Bronchial epithelial cell (primary cell): ENCODE data around the gene MYO1E. TPM values are rescaled to one million over a fixed set of nuclear protein-coding genes. Genes with fewer than 3 reads are reported as not detected.

Experiments
- DNase-seq: peaks from one replicate; pipeline ENCODE4 v3.0.0-alpha.2; 2010; ENCODE audit warnings: low read depth
- FAIRE-seq: peaks from 2 replicates; lab custom pipeline; 2011; peaks lifted over from hg19 to GRCh38; lab: Jason Lieb, UNC
- H3K27me3 ChIP-seq: 2 replicates; pipeline ENCODE4 v1.5.1; 2011; ENCODE audit warnings: low read length; ENCODE audit not compliant: control insufficient read depth, insufficient read depth
- H3K36me3 ChIP-seq: 2 replicates; pipeline ENCODE4 v1.5.1; 2011; ENCODE audit warnings: low read length; ENCODE audit not compliant: control insufficient read depth, insufficient read depth
- H3K4me3 ChIP-seq: 2 replicates; pipeline ENCODE4 v1.5.1; 2011; ENCODE audit warnings: mild to moderate bottlenecking, low read depth, low read length, control low read depth
- total RNA-seq: library from RNA; depleted of rRNA; stranded (reverse); fragments of >200 nt; gene quantifications from 2 replicates; pipeline ENCODE4 v1.2.1, GENCODE V29; 2014
- TF ChIP-seq, protein P1 (sequence below): IDR thresholded peaks from 2 replicates; pipeline ENCODE4 v1.5.1; 2011; ENCODE audit warnings: mild to moderate bottlenecking, moderate library complexity, low read length, control low read depth, inconsistent platforms; ENCODE audit not compliant: insufficient read depth, severe bottlenecking

MYO1E gene
- total RNA-seq, 1 donor from 2014 or later = 71.9 TPM

DNA sequence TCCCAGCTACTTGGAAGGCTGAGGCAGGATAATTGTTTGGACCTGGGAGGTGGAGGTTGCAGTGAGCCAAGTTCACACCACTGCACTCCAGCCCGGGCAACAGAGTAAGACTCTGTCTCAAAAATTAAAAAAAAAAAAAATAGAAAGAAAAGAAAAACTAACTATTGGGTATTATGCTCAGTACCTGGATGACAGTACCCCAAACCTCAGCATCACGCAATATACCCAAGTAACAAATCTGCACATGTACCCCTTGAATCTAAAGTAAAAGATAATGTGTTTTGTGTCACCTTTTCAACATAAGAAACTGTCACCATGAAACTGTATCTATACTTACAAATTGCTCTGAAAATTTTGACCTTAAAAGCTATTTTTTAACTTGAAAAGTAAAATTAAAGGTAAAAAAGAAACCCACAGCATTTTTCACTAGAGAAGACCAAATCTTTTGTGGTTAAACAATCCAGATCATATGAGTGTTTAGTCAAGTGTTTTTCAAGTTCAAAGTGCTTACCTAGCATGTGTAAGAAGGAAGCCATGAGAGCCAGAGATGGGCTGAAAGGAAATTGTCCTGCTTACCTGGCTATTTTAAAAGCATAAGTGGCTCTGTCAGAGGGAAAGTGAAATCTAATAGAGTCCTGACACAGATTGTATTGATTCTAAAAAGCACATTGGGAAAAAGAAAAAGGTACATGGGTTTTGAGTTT is 50.5 kb downstream of the MYO1E start:
- Histone ChIP-seq H3K36me3 (no peaks in the 10 kb centered on the region), H3K4me3 (no peak overlapping the region), H3K27me3 (no peaks in the 10 kb centered on the region)
- FAIRE-seq (no peak), DNase-seq (no peak)
- TF ChIP-seq, protein P1, sequence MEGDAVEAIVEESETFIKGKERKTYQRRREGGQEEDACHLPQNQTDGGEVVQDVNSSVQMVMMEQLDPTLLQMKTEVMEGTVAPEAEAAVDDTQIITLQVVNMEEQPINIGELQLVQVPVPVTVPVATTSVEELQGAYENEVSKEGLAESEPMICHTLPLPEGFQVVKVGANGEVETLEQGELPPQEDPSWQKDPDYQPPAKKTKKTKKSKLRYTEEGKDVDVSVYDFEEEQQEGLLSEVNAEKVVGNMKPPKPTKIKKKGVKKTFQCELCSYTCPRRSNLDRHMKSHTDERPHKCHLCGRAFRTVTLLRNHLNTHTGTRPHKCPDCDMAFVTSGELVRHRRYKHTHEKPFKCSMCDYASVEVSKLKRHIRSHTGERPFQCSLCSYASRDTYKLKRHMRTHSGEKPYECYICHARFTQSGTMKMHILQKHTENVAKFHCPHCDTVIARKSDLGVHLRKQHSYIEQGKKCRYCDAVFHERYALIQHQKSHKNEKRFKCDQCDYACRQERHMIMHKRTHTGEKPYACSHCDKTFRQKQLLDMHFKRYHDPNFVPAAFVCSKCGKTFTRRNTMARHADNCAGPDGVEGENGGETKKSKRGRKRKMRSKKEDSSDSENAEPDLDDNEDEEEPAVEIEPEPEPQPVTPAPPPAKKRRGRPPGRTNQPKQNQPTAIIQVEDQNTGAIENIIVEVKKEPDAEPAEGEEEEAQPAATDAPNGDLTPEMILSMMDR = no peak

DNA sequence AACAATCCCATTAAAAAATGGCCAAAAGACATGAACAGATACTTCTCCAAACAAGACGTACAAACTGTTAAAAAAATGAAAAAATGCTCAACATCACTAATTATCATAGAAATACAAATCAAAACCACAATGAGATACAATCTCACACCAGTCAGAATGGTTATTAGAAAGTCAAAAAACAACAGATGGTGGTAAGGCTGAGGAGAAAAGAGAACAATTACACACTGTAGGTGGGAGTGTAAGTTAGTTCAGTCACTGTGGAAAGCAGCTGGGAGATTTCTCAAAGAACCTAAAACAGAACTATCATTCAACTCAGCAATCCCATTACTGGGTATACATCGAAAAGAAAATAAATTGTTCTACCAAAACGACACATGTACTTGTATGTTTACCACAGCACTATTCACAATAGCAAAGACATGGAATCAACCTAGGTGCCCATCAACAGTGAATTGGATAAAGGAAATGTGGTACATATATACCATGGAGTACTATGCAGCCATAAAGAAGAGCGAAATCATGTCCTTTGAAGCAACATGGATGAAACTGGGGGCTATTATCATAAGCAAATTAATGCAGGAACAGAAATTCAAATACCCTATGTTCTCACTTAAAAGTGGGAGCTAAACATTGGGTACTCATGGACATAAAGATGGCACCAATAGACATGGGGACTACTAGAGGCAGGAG is 51.5 kb downstream of the MYO1E start:
- no peaks in the 10 kb centered on the region for H3K27me3 ChIP-seq
- no peak overlapping the region for H3K4me3 ChIP-seq
- TF ChIP-seq, protein P1 = no peak
- no peaks in the 10 kb centered on the region for H3K36me3 ChIP-seq
- no peak for DNase-seq
- FAIRE-seq = no peak

DNA sequence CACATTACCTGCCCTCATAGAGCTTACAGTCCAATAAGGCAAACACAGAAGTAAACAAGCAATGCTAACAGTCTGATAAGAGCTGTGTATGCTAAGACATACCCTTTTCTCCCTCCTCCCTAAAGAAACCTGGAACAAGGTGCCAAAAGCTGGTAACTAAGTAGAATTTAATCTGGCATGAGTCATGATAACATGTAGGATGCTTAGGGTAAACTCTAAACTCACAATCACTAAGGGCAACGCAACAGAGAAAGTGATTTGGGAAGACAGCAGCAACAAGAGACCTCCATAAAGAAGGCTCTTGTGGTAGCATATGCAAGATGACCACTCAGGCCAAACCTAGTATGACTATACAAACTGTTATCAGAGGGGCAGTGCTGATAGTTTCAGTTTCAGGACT is 55.5 kb downstream of the MYO1E start:
- H3K4me3 ChIP-seq = no peak overlapping the region
- no peaks in the 10 kb centered on the region for H3K27me3 ChIP-seq
- TF ChIP-seq, protein P1 = no peak

DNA sequence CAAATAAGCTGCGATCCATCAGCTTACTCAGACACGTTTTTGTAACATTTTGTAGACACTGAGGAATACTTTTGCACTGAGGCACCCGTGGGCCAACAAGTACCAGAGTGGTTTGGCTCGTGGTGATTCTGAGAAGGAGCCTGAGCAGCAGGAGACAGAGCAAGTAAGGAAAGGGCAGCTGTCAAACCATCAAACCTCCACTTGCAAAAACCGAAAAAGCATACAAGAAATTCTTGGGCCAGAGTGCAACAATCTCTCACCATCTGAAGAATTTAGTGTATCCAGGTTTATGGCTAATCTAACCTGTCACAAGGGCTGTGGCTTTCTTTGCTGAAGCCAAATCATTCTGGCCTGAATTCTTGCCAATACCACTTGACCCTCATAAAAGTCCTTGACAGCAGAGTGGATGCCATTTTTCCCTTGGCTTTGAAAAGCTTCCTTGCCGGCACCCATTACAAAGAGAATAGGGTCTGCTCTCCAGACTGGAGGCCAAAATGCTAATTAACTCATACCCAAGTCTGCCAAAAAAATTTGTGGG is 56.7 kb downstream of the MYO1E start:
- no peaks in the 10 kb centered on the region for H3K27me3 ChIP-seq
- H3K4me3 ChIP-seq = no peak overlapping the region
- FAIRE-seq (no peak), DNase-seq (no peak)
- TF ChIP-seq, protein P1 = no peak
- H3K36me3 ChIP-seq = no peaks in the 10 kb centered on the region

More for the DNA sequence above, 55.5 kb downstream of the MYO1E start:
- DNase-seq = no peak
- H3K36me3 ChIP-seq = no peaks in the 10 kb centered on the region
- no peak for FAIRE-seq

DNA sequence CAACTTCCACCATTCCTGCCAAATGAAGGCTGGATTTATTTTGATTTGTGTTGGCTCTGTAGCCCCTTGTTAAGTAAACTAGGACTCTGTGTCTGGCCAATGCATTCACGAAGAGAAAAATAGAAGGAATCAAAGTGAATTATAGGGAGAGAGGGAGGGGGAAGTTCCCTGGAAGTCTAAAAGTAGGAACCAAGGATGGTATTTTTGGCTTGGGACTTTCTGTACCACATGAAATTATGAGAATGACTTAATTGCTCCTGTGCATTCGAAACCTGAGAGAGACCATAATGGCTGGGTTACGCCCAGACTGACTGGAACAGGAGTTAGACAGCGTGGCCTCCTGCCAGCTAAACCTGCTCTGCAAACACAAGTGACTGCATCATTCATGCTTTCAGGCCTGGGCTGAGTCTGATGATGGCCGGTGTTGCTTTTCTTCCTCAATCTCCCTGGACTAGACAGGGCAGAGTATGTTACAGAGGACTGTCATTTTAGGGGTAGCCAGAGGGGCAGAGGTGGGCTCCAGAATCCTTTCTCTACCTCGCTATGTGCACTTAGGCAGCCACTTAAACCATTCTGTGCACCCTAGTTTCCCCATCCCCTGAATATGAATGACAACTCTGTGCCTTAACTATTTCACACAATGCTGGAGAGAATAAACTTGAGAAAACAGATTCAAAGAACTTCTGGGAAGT is 58.9 kb downstream of the MYO1E start:
- DNase-seq = peak; percentile 95
- TF ChIP-seq, protein P1 = no peak
- Histone ChIP-seq H3K4me3 (no peak overlapping the region), H3K27me3 (no peaks in the 10 kb centered on the region), H3K36me3 (no peaks in the 10 kb centered on the region)
- FAIRE-seq = peak; percentile 99
